SU-DHL-6 (cell line): ENCODE results near the gene EXOC2.

Experiments used
- H2AFZ ChIP-seq: fragments of 200-600 bp; sonication (generic); 2 replicates; pipeline ENCODE4 v1.6.1; 2014; ENCODE audit warnings: low read depth, mild to moderate bottlenecking, moderate library complexity, mixed read lengths, antibody characterized with exemption, low read length; ENCODE audit not compliant: severe bottlenecking
- H3F3A ChIP-seq: fragments of 200-600 bp; shearing (Covaris generic); 2 replicates; pipeline ENCODE4 v1.6.0; 2016; ENCODE audit warnings: antibody characterized with exemption, mild to moderate bottlenecking; ENCODE audit not compliant: insufficient read depth
- H3K27ac ChIP-seq: fragments of 200-600 bp; sonication (generic); 2 replicates; pipeline ENCODE4 v1.5.1; 2016; ENCODE audit warnings: low read depth, mild to moderate bottlenecking, low read length, moderate library complexity, mixed read lengths
- H3K27me3 ChIP-seq: fragments of 200-600 bp; sonication (generic), shearing (Covaris generic); 2 replicates; pipeline ENCODE4 v1.6.0; 2014; ENCODE audit warnings: mild to moderate bottlenecking, low read length
- H3K36me3 ChIP-seq: fragments of 200-600 bp; sonication (generic); 2 replicates; pipeline ENCODE4 v1.6.1; 2014; ENCODE audit warnings: mild to moderate bottlenecking, low read length, mixed read lengths
- H3K4me2 ChIP-seq: fragments of 300-600, 200-600 bp; shearing (Covaris generic), sonication (generic); 2 replicates; pipeline ENCODE4 v1.6.0; 2014; ENCODE audit warnings: low read length, low read depth, mild to moderate bottlenecking; ENCODE audit not compliant: poor library complexity, severe bottlenecking
- H3K4me3 ChIP-seq: fragments of 200-600 bp; sonication (generic); 2 replicates; pipeline ENCODE4 v1.5.1; 2014; ENCODE audit warnings: antibody characterized with exemption, low read length, mild to moderate bottlenecking, mixed read lengths; ENCODE audit not compliant: insufficient read depth, poor library complexity, severe bottlenecking
- H3K79me2 ChIP-seq: fragments of 200-600 bp; sonication (generic); 2 replicates; pipeline ENCODE4 v1.6.1; 2014; ENCODE audit warnings: mild to moderate bottlenecking, low read length, moderate library complexity; ENCODE audit not compliant: insufficient read depth
- H3K9ac ChIP-seq: fragments of 200-600 bp; sonication (generic); 2 replicates; pipeline ENCODE4 v1.7.0; 2014; ENCODE audit warnings: mild to moderate bottlenecking, low read length
- H3K9me2 ChIP-seq: fragments of 200-600 bp; sonication (generic); replicated peaks from 2 replicates; pipeline ENCODE4 v1.6.1; 2014; ENCODE audit warnings: low read length; ENCODE audit not compliant: insufficient read depth
- H3K9me3 ChIP-seq: fragments of 200-600 bp; sonication (generic); 2 replicates; pipeline ENCODE4 v1.6.1; 2014; ENCODE audit warnings: low read length, mixed read lengths; ENCODE audit not compliant: insufficient read depth
- H4K20me1 ChIP-seq: fragments of 200-600 bp; sonication (generic); 2 replicates; pipeline ENCODE4 v1.6.1; 2014; ENCODE audit warnings: low read depth, mild to moderate bottlenecking, antibody characterized with exemption, low read length, moderate library complexity, mixed read lengths
- EZH2phosphoT487 ChIP-seq: fragments of 200-600 bp; sonication (generic), shearing (Covaris generic); conservative IDR thresholded peaks from 2 replicates; pipeline ENCODE4 v1.6.1; 2018; ENCODE audit warnings: mild to moderate bottlenecking, antibody characterized with exemption, low read length, moderate library complexity, mixed read lengths
- TF ChIP-seq, protein P1 (sequence below): fragments of 200-600 bp; sonication (generic); IDR thresholded peaks from one replicate; pipeline ENCODE4 v1.5.1; 2017; ENCODE audit warnings: antibody characterized with exemption, mild to moderate bottlenecking, low read length, moderate library complexity; ENCODE audit not compliant: insufficient read depth, poor library complexity, severe bottlenecking

EXOC2 gene

DNA sequence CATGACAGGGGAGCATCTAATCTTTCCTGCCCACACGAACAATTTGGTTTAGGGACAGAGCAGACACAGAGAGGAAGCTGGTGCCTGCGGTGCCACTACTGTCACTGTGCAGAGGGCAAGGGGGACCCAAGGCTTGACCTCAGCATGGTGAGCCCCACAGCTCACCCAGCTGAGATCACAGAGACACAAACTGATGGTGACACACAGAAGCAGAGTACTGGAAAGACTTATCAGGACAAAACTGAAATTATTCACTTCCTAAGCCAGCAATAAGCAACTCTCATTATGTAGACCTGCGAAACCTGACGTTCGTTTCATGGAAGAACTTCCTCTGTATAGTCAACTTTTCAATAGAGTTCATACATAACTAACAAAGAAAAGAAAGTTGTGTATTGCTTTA lies 122.1 kb downstream of the EXOC2 start:
- Histone ChIP-seq H3K9me3 (no peaks in the 10 kb centered on the region), H4K20me1 (no peaks in the 10 kb centered on the region), H2AFZ (no peak overlapping the region), H3K27ac (no peak overlapping the region), H3K9me2 (no peaks in the 10 kb centered on the region), H3K9ac (no peak overlapping the region), H3K4me3 (no peak overlapping the region), H3K27me3 (no peaks in the 10 kb centered on the region), H3K36me3 (0 out of 2 replicates have a peak, but pooled peaks cover 3% of the 10 kb centered on the region), H3K4me2 (no peak overlapping the region), H3K79me2 (no peaks in the 10 kb centered on the region), H3F3A (no peaks in the 10 kb centered on the region)
- TF ChIP-seq EZH2phosphoT487, result no peak
- TF ChIP-seq, protein P1, sequence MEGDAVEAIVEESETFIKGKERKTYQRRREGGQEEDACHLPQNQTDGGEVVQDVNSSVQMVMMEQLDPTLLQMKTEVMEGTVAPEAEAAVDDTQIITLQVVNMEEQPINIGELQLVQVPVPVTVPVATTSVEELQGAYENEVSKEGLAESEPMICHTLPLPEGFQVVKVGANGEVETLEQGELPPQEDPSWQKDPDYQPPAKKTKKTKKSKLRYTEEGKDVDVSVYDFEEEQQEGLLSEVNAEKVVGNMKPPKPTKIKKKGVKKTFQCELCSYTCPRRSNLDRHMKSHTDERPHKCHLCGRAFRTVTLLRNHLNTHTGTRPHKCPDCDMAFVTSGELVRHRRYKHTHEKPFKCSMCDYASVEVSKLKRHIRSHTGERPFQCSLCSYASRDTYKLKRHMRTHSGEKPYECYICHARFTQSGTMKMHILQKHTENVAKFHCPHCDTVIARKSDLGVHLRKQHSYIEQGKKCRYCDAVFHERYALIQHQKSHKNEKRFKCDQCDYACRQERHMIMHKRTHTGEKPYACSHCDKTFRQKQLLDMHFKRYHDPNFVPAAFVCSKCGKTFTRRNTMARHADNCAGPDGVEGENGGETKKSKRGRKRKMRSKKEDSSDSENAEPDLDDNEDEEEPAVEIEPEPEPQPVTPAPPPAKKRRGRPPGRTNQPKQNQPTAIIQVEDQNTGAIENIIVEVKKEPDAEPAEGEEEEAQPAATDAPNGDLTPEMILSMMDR, result no peak

DNA sequence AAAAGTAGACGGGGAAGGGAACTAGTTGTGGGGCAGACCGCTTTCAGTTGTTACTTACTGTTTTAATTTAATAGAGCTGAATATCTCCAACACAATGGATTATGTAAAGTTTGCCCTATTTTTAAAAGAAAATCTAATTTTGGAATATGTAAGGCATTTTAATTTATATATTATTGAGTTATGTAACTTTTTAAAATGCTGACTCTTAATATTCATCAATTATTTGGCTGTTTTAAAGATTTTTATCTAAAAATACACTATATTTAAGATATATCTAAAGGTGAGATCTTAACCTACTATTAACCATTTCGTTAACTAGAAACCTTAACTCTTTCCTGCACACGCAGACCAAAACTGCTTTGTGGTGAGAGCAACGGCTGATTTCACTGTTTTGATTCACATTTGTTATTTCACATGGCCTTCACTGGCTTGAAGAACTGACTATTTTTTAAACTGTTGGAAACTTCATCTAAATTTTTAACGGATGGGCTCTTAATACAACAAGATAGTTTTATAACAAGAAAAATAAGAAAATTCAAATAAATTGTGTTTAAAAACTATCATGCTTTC lies 123.9 kb downstream of the EXOC2 start:
- Histone ChIP-seq H3K9me3 (no peaks in the 10 kb centered on the region), H3K79me2 (no peaks in the 10 kb centered on the region), H3K4me3 (no peak overlapping the region), H3K9ac (no peak overlapping the region), H2AFZ (no peak overlapping the region), H3K27me3 (no peaks in the 10 kb centered on the region), H3F3A (peaks cover 4% of the 10 kb centered on the region; the same call in 1 of the 2 replicates), H3K9me2 (no peaks in the 10 kb centered on the region), H3K27ac (no peak overlapping the region), H3K36me3 (peaks cover 4% of the 10 kb centered on the region; the same call in 1 of the 2 replicates), H4K20me1 (no peaks in the 10 kb centered on the region), H3K4me2 (no peak overlapping the region)
- TF ChIP-seq EZH2phosphoT487, result no peak
- TF ChIP-seq, protein P1, result no peak

DNA sequence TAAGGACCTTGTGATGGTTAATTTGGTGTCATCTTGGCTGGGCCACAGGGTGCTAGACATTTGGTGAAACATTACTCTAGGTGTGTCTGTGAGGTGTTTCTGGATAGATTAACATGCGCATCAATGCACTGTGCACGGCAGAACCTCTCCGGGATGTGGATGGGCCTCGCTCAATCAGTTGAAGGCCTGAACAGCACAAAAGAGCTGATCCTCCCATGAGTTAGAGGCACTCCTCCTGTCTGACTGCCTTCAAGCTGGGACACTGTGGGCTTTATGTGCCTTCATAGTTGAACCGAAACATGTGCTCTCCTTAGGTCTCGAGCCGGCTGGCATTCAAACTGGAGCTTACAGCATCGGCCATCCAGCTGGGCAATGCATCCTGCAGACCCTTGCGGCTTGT lies 124.9 kb downstream of the EXOC2 start:
- H3K36me3 ChIP-seq, result peaks cover 10% of the 10 kb centered on the region
- no peak overlapping the region for H2AFZ ChIP-seq
- TF ChIP-seq, protein P1, result no peak
- no peak for TF ChIP-seq EZH2phosphoT487
- no peaks in the 10 kb centered on the region for H3K79me2 ChIP-seq
- no peak overlapping the region for H3K4me2 ChIP-seq
- H3K9me3 ChIP-seq, result no peaks in the 10 kb centered on the region
- H3F3A ChIP-seq, result peaks cover 4% of the 10 kb centered on the region; the same call in 1 of the 2 replicates
- H3K4me3 ChIP-seq, result no peak overlapping the region
- H4K20me1 ChIP-seq, result no peaks in the 10 kb centered on the region
- H3K9me2 ChIP-seq, result no peaks in the 10 kb centered on the region
- no peak overlapping the region for H3K27ac ChIP-seq
- H3K9ac ChIP-seq, result no peak overlapping the region
- no peaks in the 10 kb centered on the region for H3K27me3 ChIP-seq

DNA sequence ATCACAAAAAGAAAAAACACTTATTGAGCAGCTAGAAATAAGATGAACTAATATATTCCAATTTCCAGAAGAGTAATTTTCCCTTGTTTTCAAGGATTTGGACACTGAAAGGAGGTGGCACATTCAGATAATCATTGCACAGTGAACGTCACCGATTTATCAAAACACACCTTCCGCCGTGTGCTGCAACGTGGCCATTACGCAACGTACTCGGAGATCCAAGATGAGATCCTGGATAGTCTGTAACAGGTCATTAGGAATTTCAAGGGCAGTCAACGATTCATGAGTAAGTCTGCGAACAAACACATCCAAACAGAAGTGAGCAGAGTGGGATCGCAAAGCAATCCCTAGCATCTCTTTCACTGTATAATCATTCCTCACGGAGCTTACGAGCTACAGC lies 129.1 kb downstream of the EXOC2 start:
- no peaks in the 10 kb centered on the region for H3K27me3 ChIP-seq
- no peaks in the 10 kb centered on the region for H3K9me2 ChIP-seq
- H4K20me1 ChIP-seq, result no peaks in the 10 kb centered on the region
- no peaks in the 10 kb centered on the region for H3K79me2 ChIP-seq
- H3F3A ChIP-seq, result peaks cover 4% of the 10 kb centered on the region; the same call in 1 of the 2 replicates
- H3K9me3 ChIP-seq, result no peaks in the 10 kb centered on the region
- H3K4me2 ChIP-seq, result no peak overlapping the region
- TF ChIP-seq, protein P1, result no peak
- no peak for TF ChIP-seq EZH2phosphoT487
- no peak overlapping the region for H3K9ac ChIP-seq
- peaks cover 10% of the 10 kb centered on the region for H3K36me3 ChIP-seq
- H3K27ac ChIP-seq, result no peak overlapping the region
- no peak overlapping the region for H3K4me3 ChIP-seq
- no peak overlapping the region for H2AFZ ChIP-seq
